IgD-negative memory B cell (primary cell): ENCODE measurements around the gene ZNF622. TPM values are rescaled to one million over a fixed set of nuclear protein-coding genes. Genes with fewer than 3 reads are reported as not detected.

Experiments
- H3K27ac Mint-ChIP-seq, 3 donors: one replicate each; pipeline ENCODE4 v1.8.0; 2020 to 2022; ENCODE audit warnings: mild to moderate bottlenecking in 3 of 3, mixed read lengths in 3 of 3, moderate library complexity in 1 of 3
- H3K27me3 Mint-ChIP-seq: one replicate; pipeline ENCODE4 v1.8.0; 2021; ENCODE audit warnings: mixed read lengths
- H3K36me3 Mint-ChIP-seq: one replicate; pipeline ENCODE4 v1.8.0; 2020; ENCODE audit warnings: mild to moderate bottlenecking, mixed read lengths
- H3K4me1 Mint-ChIP-seq, 3 donors: one replicate each; pipeline ENCODE4 v1.8.0; 2020 to 2022; ENCODE audit warnings: mixed read lengths in 3 of 3, mild to moderate bottlenecking in 1 of 3
- H3K4me3 Mint-ChIP-seq, 4 donors: one replicate each; pipeline ENCODE4 v1.8.0; 2020 to 2022; ENCODE audit warnings: mild to moderate bottlenecking in 4 of 4, mixed read lengths in 4 of 4, moderate library complexity in 3 of 4
- H3K9me3 Mint-ChIP-seq, 3 donors: one replicate each; pipeline ENCODE4 v1.8.0; 2020 to 2021; ENCODE audit warnings: mixed read lengths in 3 of 3, mild to moderate bottlenecking in 1 of 3
- polyA plus RNA-seq: library from polyadenylated mRNA; unstranded; fragments of 300-500 nt; fragmentation: Illumina TruSeq; gene quantifications from one replicate; pipeline ENCODE4 v1.2.3, GENCODE V29; 2021

ZNF622 gene
- polyA plus RNA-seq, 1 donor from 2014 or later: 63.7 TPM

GRCh38 chr5:16430349-16431089, 35.1 kb downstream of the ZNF622 start:
- peaks cover 0 to 3% (median 0%) of the 10 kb centered on the region in 3 donors for H3K9me3 Mint-ChIP-seq
- no peaks in the 10 kb centered on the region for H3K4me1 Mint-ChIP-seq
- H3K27me3 Mint-ChIP-seq: no peaks in the 10 kb centered on the region
- H3K27ac Mint-ChIP-seq: no peak overlapping the region
- peaks cover 1% of the 10 kb centered on the region for H3K36me3 Mint-ChIP-seq
- no peak overlapping the region for H3K4me3 Mint-ChIP-seq

DNA sequence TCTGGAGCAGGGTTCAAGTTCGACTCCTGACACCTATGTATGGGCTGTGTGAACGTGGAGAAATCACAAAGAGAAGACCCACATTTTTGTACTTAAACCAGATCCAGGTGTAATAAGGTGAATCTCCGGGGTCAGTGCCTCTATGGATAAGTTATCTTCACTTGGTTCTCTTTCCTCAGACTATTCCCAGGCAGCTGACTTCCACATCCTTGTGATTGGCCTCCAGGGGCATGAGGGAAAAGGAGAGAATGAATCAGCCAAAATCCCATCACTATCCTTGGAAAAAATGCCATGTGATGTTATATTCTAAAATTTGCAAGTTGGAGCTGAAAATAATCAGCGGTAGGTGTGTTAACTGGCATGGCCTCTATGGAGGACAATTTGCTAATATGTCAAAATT, 37.2 kb downstream of the ZNF622 start:
- H3K36me3 Mint-ChIP-seq: peaks cover 1% of the 10 kb centered on the region
- H3K4me1 Mint-ChIP-seq: no peaks in the 10 kb centered on the region
- peaks cover 0 to 3% (median 0%) of the 10 kb centered on the region in 3 donors for H3K9me3 Mint-ChIP-seq
- no peak overlapping the region for H3K4me3 Mint-ChIP-seq
- no peak overlapping the region for H3K27ac Mint-ChIP-seq
- H3K27me3 Mint-ChIP-seq: no peaks in the 10 kb centered on the region

- Mint-ChIP-seq H3K27me3 (peaks cover 2% of the 10 kb centered on the region), H3K36me3 (peaks cover 1% of the 10 kb centered on the region), H3K4me3 (no peak overlapping the region), H3K27ac (no peak overlapping the region), H3K9me3 (peaks cover 0 to 3% (median 0%) of the 10 kb centered on the region in 3 donors), H3K4me1 (no peaks in the 10 kb centered on the region)
These were observed 38.0 kb downstream of the ZNF622 start for GRCh38 chr5:16427587-16427986.

GRCh38 chr5:16418471-16418922, 47.1 kb downstream of the ZNF622 start:
- H3K27me3 Mint-ChIP-seq: peaks cover 3% of the 10 kb centered on the region
- no peak overlapping the region for H3K4me3 Mint-ChIP-seq

GRCh38 chr5:16417398-16418074, 48.1 kb downstream of the ZNF622 start:
- no peaks in the 10 kb centered on the region for H3K9me3 Mint-ChIP-seq
- no peak overlapping the region for H3K27ac Mint-ChIP-seq
- H3K4me1 Mint-ChIP-seq: no peaks in the 10 kb centered on the region
- H3K36me3 Mint-ChIP-seq: no peaks in the 10 kb centered on the region
- H3K27me3 Mint-ChIP-seq: peaks cover 1% of the 10 kb centered on the region
- H3K4me3 Mint-ChIP-seq: no peak overlapping the region

More at GRCh38 chr5:16418471-16418922, 47.1 kb downstream of the ZNF622 start:
- Mint-ChIP-seq H3K27ac (no peak overlapping the region), H3K36me3 (no peaks in the 10 kb centered on the region), H3K9me3 (no peaks in the 10 kb centered on the region), H3K4me1 (no peaks in the 10 kb centered on the region)

- H3K9me3 Mint-ChIP-seq: peaks cover 0 to 3% (median 0%) of the 10 kb centered on the region in 3 donors
- H3K4me1 Mint-ChIP-seq: no peaks in the 10 kb centered on the region
- no peak overlapping the region for H3K27ac Mint-ChIP-seq
- no peaks in the 10 kb centered on the region for H3K36me3 Mint-ChIP-seq
- no peak overlapping the region for H3K4me3 Mint-ChIP-seq
- peaks cover 1% of the 10 kb centered on the region for H3K27me3 Mint-ChIP-seq
These were observed 50.7 kb downstream of the ZNF622 start for GRCh38 chr5:16414861-16415260.

- no peaks in the 10 kb centered on the region for H3K27me3 Mint-ChIP-seq
- H3K27ac Mint-ChIP-seq: no peak overlapping the region
- H3K9me3 Mint-ChIP-seq: peaks cover 0 to 3% (median 0%) of the 10 kb centered on the region in 3 donors
- no peaks in the 10 kb centered on the region for H3K4me1 Mint-ChIP-seq
- H3K4me3 Mint-ChIP-seq: no peak overlapping the region
- no peaks in the 10 kb centered on the region for H3K36me3 Mint-ChIP-seq
These were observed 52.3 kb downstream of the ZNF622 start for GRCh38 chr5:16413166-16413860.

- Mint-ChIP-seq H3K9me3 (peaks cover 0 to 3% (median 3%) of the 10 kb centered on the region in 3 donors), H3K4me1 (no peaks in the 10 kb centered on the region)
These were observed 53.0 kb downstream of the ZNF622 start for GRCh38 chr5:16412556-16412955.

GRCh38 chr5:16411741-16412455, 53.7 kb downstream of the ZNF622 start:
- Mint-ChIP-seq H3K4me3 (no peak overlapping the region), H3K27me3 (no peaks in the 10 kb centered on the region), H3K27ac (no peak overlapping the region), H3K9me3 (peaks cover 0 to 3% (median 3%) of the 10 kb centered on the region in 3 donors), H3K36me3 (no peaks in the 10 kb centered on the region), H3K4me1 (no peaks in the 10 kb centered on the region)

More at GRCh38 chr5:16412556-16412955, 53.0 kb downstream of the ZNF622 start:
- H3K36me3 Mint-ChIP-seq: no peaks in the 10 kb centered on the region
- no peaks in the 10 kb centered on the region for H3K27me3 Mint-ChIP-seq
- no peak overlapping the region for H3K27ac Mint-ChIP-seq
- no peak overlapping the region for H3K4me3 Mint-ChIP-seq

- peaks cover 0 to 3% (median 3%) of the 10 kb centered on the region in 3 donors for H3K9me3 Mint-ChIP-seq
- no peak overlapping the region for H3K4me3 Mint-ChIP-seq
- no peaks in the 10 kb centered on the region for H3K4me1 Mint-ChIP-seq
- H3K27me3 Mint-ChIP-seq: no peaks in the 10 kb centered on the region
- no peak overlapping the region for H3K27ac Mint-ChIP-seq
- no peaks in the 10 kb centered on the region for H3K36me3 Mint-ChIP-seq
These were observed 54.4 kb downstream of the ZNF622 start for GRCh38 chr5:16411235-16411634.

DNA sequence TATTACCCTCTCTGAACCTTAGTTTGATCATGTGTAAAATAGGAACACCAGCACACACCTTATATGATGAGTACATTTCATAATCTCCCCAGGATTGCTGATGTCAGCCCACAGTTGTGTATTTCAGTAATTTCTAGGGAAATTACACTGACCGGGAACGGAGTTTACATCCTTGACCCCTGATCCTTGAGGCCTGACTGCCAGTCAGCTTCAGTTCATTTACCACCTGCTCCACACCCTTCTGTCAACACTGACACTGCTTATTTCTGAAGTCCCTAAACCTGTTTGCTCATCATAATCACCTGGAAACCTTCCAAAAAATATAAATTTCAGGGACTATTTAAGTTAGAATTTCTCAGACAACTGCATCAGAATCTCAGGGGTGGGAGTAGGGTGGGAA, 55.3 kb downstream of the ZNF622 start:
- Mint-ChIP-seq H3K36me3 (no peaks in the 10 kb centered on the region), H3K9me3 (peaks cover 0 to 3% (median 3%) of the 10 kb centered on the region in 3 donors), H3K27me3 (no peaks in the 10 kb centered on the region), H3K27ac (no peak overlapping the region), H3K4me3 (no peak overlapping the region), H3K4me1 (no peaks in the 10 kb centered on the region)

DNA sequence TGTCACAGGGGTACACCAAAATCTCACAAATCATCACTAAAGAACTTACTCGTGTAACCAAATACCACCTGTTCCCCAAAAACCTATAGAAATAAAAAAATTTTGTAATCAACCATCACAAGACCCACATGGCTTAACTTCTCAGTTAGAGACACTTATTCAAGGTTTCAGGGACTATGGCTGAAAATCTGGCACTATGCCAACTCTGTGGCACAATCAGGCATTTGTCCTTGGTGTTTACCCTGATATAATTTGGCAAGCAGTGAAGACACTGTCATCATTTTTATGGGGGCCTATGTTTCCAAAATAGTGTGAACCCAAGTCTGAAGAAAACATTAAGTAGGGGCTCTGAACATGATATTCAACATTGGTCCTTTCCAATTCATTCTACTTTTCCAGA, 59.0 kb downstream of the ZNF622 start:
- Mint-ChIP-seq H3K4me3 (no peak overlapping the region), H3K36me3 (no peaks in the 10 kb centered on the region), H3K9me3 (peaks cover 0 to 3% (median 3%) of the 10 kb centered on the region in 3 donors), H3K4me1 (no peaks in the 10 kb centered on the region), H3K27me3 (no peaks in the 10 kb centered on the region), H3K27ac (no peak overlapping the region)

DNA sequence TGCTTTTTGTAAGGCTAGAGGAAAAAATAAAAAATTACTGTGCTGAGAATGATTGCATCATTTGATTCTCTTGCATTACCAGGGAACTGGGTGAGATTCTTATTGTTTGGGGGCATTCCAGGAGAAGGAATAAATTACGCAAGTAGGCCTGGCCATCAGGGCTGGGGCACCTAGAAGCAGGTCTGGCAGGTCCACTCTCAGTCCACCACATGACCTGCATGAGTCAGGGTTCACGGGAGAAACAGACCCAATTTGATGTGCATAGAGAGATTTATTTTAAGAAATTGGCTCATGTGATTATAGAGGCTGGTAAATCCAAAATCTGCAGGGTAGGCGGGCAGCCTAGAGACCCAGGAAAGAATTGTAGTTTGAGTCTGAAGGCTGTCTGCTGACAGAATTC, 59.6 kb downstream of the ZNF622 start:
- Mint-ChIP-seq H3K36me3 (no peaks in the 10 kb centered on the region), H3K4me3 (no peak overlapping the region), H3K27ac (no peak overlapping the region), H3K27me3 (no peaks in the 10 kb centered on the region), H3K9me3 (peaks cover 0 to 3% (median 3%) of the 10 kb centered on the region in 3 donors), H3K4me1 (no peaks in the 10 kb centered on the region)
